Psoas muscle (tissue), 8 donors: Measurements from ENCODE around the gene SPOPL. TPM values are rescaled to one million over a fixed set of nuclear protein-coding genes. Genes with fewer than 3 reads are reported as not detected.

ENCODE experiments used
- ATAC-seq, 4 donors: fragments of 200-7000 bp; cut with Tn5 transposase; one replicate each; pipeline ENCODE4 v1.9.1; 2020; ENCODE audit warnings: moderate library complexity in 3 of 4, mild to moderate bottlenecking in 2 of 4
- DNase-seq, 2 donors: peaks; one replicate each; pipeline ENCODE4 v3.0.0-alpha.2; 2020
- H3K27ac ChIP-seq: fragments of 200-600 bp; one replicate; pipeline ENCODE4 v1.8.0; 2022
- H3K27me3 ChIP-seq, 3 donors: fragments of 200-600 bp in 1 of 3; one replicate each; pipeline versions ENCODE4 v1.6.1 to v1.8.0; 2013 to 2022; ENCODE audit warnings: low read length in 2 of 3, mild to moderate bottlenecking in 2 of 3, moderate library complexity in 1 of 3; ENCODE audit not compliant: insufficient read depth in 3 of 3
- H3K36me3 ChIP-seq, 2 donors: fragments of 200-600 bp in 1 of 2; one replicate each; pipeline versions ENCODE4 v1.6.1 to v1.8.0; 2013 to 2022; ENCODE audit warnings: low read depth in 1 of 2, mild to moderate bottlenecking in 1 of 2, moderate library complexity in 1 of 2; ENCODE audit not compliant: insufficient read depth in 1 of 2
- H3K4me1 ChIP-seq: fragments of 200-600 bp; one replicate; pipeline ENCODE4 v1.8.0; 2022
- H3K4me3 ChIP-seq: fragments of 200-600 bp; one replicate; pipeline ENCODE4 v1.8.0; 2022; ENCODE audit warnings: mild to moderate bottlenecking
- H3K9me3 ChIP-seq: fragments of 200-600 bp; one replicate; pipeline ENCODE4 v1.8.0; 2022
- CTCF ChIP-seq: fragments of 200-600 bp; IDR thresholded peaks from one replicate; pipeline ENCODE4 v1.8.0; 2022; ENCODE audit warnings: antibody characterized with exemption
- WGBS, 3 donors: extraction: QIAGEN DNeasy Blood & Tissue Kit; methylation state at CpG; one replicate each; pipeline versions ENCODE4 v1.1.6 to v1.1.7; 2013; 5-methylcytosine and 5-hydroxymethylcytosine counted together
- intact Hi-C, 2 donors: fragments of 100-400 bp; cut with DNase I; formaldehyde crosslinking; loops; one replicate each; pipeline versions ENCODE4 v1.11.0 to v1.14.2; 2022
- polyA plus RNA-seq, 3 donors: library from polyadenylated mRNA; stranded (reverse); fragments of 200-250 nt; gene quantifications; one replicate each; pipeline ENCODE4 v1.2.3, GENCODE V29; 2013
- total RNA-seq, 4 donors: library from RNA; stranded (reverse); fragmentation: NEBNext Ultra II Directional in 2 of 4; extraction: Animal tissue kit (Norgen Biotek cat#: 25700) in 2 of 4; gene quantifications; one replicate each; pipeline versions ENCODE4 v1.2.1 to v1.2.4, GENCODE V29; 2021 to 2023
- donor health status: healthy with polysubstance abuse.
- donor health status: DM: no; HTN: no; CAD: no; lungs with moderate emphysema.
- donor health status: Bipolar disorder and iron deficiency.
- donor health status: healthy.
- donor health status: DM: yes; HTN: yes; CAD: no.
- donor health status: DM: no; HTN: no; CAD: no.
- donor health status: DM: no; HTN: no; CAD: no.
- donor health status: DM: yes; HTN: yes; CAD: no.

The SPOPL gene
- total and polyA plus RNA-seq, 7 donors, result 3.0 to 19.0 (median 10.7) TPM

- no peaks in the 10 kb centered on the region for H3K4me1 ChIP-seq
- no peak for DNase-seq
- no peaks in the 10 kb centered on the region for H3K27me3 ChIP-seq
- no peak overlapping the region for H3K27ac ChIP-seq
- H3K4me3 ChIP-seq, result no peak overlapping the region
- intact Hi-C loops, result no loop called here
- no peak for TF ChIP-seq CTCF
- H3K36me3 ChIP-seq, result peaks cover 0 to 52% of the 10 kb centered on the region in 2 donors
- no peaks in the 10 kb centered on the region for H3K9me3 ChIP-seq
- peak; percentile 63 to 75 (median 70) for ATAC-seq
Measured at GRCh38 chr2:138565230-138565598, 63.6 kb downstream of the SPOPL start.

- TF ChIP-seq CTCF, result no peak
- WGBS, 3 donors, result 89 to 97% (median 93%) methylated on average over 2 of the region's 2 CpGs
Measured at GRCh38 chr2:138572318-138572717, 70.7 kb downstream of the SPOPL start.

GRCh38 chr2:138577066-138577465, 75.5 kb downstream of the SPOPL start:
- intact Hi-C loops, result no loop called here
- TF ChIP-seq CTCF, result no peak
- no peaks in the 10 kb centered on the region for H3K27me3 ChIP-seq
- H3K9me3 ChIP-seq, result peaks cover 19% of the 10 kb centered on the region
- WGBS, 3 donors, result 95 to 98% (median 98%) methylated on average over 2 of the region's 2 CpGs
- no peak overlapping the region for H3K27ac ChIP-seq
- DNase-seq (no peak), ATAC-seq (no peak)
- peaks cover 0 to 26% of the 10 kb centered on the region in 2 donors for H3K36me3 ChIP-seq
- H3K4me1 ChIP-seq, result peaks cover 3% of the 10 kb centered on the region
- no peak overlapping the region for H3K4me3 ChIP-seq

More at GRCh38 chr2:138572318-138572717, 70.7 kb downstream of the SPOPL start:
- no peak overlapping the region for H3K4me3 ChIP-seq
- H3K4me1 ChIP-seq, result peaks cover 8% of the 10 kb centered on the region
- H3K27ac ChIP-seq, result no peak overlapping the region
- ATAC-seq (peak in 1 of 4 donors; percentile 50), DNase-seq (no peak)
- peaks cover 0 to 44% of the 10 kb centered on the region in 2 donors for H3K36me3 ChIP-seq
- intact Hi-C loops, result no loop called here
- H3K9me3 ChIP-seq, result peaks cover 7% of the 10 kb centered on the region
- H3K27me3 ChIP-seq, result no peaks in the 10 kb centered on the region

- 97 to 98% (median 98%) methylated on average over 3 of the region's 3 CpGs for WGBS, 3 donors
- TF ChIP-seq CTCF, result no peak
- intact Hi-C loops, result no loop called here
- Histone ChIP-seq H3K36me3 (peaks cover 0 to 16% of the 10 kb centered on the region in 2 donors), H3K27ac (no peak overlapping the region), H3K27me3 (no peaks in the 10 kb centered on the region), H3K4me1 (no peaks in the 10 kb centered on the region), H3K4me3 (no peak overlapping the region), H3K9me3 (peaks cover 16% of the 10 kb centered on the region)
- no peak for DNase-seq
- ATAC-seq, result no peak
Measured at GRCh38 chr2:138579556-138579955, 78.0 kb downstream of the SPOPL start.

- intact Hi-C loops, result no loop called here
- H3K27ac ChIP-seq, result no peak overlapping the region
- ATAC-seq, result no peak
- H3K36me3 ChIP-seq, result peaks cover 0 to 16% of the 10 kb centered on the region in 2 donors
- H3K4me1 ChIP-seq, result no peaks in the 10 kb centered on the region
- no peaks in the 10 kb centered on the region for H3K27me3 ChIP-seq
- no peak overlapping the region for H3K4me3 ChIP-seq
- TF ChIP-seq CTCF, result no peak
- DNase-seq, result no peak
- H3K9me3 ChIP-seq, result peaks cover 12% of the 10 kb centered on the region
- 94 to 100% (median 100%) methylated on average over 1 of the region's 1 CpG for WGBS, 3 donors
Measured at GRCh38 chr2:138581909-138582308, 80.3 kb downstream of the SPOPL start.
